ENCODE results near the gene MTAP. TPM values are rescaled to one million over a fixed set of nuclear protein-coding genes. Genes with fewer than 3 reads are reported as not detected.
A peak's percentile ranks its signal among the peaks of the same experiment; 100 is the strongest.

Gene MTAP
- total and polyA plus RNA-seq, 7 experiments from 2014 or later: 13.1 to 50.7 (median 29.7) TPM

DNA sequence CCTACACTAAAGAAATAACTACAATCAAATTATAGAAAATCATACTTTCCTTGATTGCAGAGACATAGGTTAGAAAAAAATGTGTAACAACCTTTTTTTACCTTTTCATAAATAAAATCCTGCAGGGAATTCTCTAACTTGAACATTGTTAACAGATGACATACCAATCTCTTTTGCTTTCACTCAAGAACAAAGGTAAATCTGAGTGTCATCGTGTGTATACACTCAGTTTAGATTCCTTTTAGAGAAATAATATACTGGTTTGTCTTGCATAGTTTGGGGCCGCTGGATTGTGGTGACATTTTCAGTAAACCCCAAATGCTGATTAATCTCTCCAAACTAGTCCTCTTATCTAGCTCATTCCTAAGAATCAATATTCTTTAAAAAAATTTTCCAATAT is 20.8 kb upstream of the MTAP start:
- ChIA-PET POLR2A (interaction anchor here (0.7 kb wide), 1 partner anchor 222 kb away, joined by 3 read pairs; no protein-coding TSS in a partner anchor), CTCF (interaction anchor here (1.1 to 1.6 kb wide), 3 partner anchors 7 to 13 kb away, joined by 4 to 6 read pairs (median 5); no protein-coding TSS in a partner anchor)
- Mint-ChIP-seq H3K4me3 (no peak overlapping the region), H3K4me1 (peaks cover 0 to 4% (median 0%) of the 10 kb centered on the region in 7 donors), H3K27ac (no peak overlapping the region), H3K9me3 (peaks cover 0 to 2% (median 0%) of the 10 kb centered on the region in 11 donors), H3K27me3 (peaks cover 0 to 49% (median 0%) of the 10 kb centered on the region in 5 donors), H3K36me3 (no peaks in the 10 kb centered on the region)
- no peaks in the 10 kb centered on the region for H3K36me3 ChIP-seq (ENCODE audit: control insufficient read depth in 2 of 3, insufficient read depth in 3 of 3, low read length in 3 of 3)
- H3K9me3 ChIP-seq (ENCODE audit: control insufficient read depth in 2 of 3, low read length in 3 of 3): no peaks in the 10 kb centered on the region
- ATAC-seq (no peak), DNase-seq (no peak)
- no peak overlapping the region for H3K27ac ChIP-seq (ENCODE audit: low read depth, low read length)
- intact Hi-C loops (cut with micrococcal nuclease): no loop called here
- no peak overlapping the region for H3K4me3 ChIP-seq (ENCODE audit: low read length)
- peaks cover 10 to 28% of the 10 kb centered on the region in 2 donors for H3K4me1 ChIP-seq (ENCODE audit: control insufficient read depth in 2 of 2, insufficient read depth in 2 of 2, low read length in 2 of 2)
- no peaks in the 10 kb centered on the region for H3K27me3 ChIP-seq (ENCODE audit: control insufficient read depth in 2 of 2, insufficient read depth in 2 of 2, low read length in 2 of 2)

DNA sequence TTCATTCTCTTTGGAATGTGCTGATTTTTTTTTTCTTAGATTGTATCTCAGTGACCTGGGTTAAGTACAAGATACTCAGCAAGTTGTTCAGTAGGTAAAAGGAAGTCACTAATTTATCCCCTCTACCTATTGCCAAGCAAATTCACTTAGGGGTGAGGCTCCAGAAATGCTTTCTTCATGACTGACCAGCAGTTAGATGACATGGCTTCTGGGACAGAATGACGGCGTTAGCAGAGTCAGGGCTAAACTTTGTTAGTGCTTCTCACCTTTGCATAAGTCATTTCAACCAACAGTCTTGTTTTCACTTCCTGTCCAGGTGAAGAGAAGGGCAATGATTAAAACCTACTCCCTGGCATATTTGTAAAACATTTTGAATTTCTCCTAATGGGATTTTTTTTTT is 20.2 kb upstream of the MTAP start:
- H3K9me3 Mint-ChIP-seq: peaks cover 0 to 2% (median 0%) of the 10 kb centered on the region in 11 donors
- Histone ChIP-seq H3K4me3 (ENCODE audit: low read length) (no peak overlapping the region), H3K4me1 (ENCODE audit: control insufficient read depth in 2 of 2, insufficient read depth in 2 of 2, low read length in 2 of 2) (peaks cover 10 to 23% of the 10 kb centered on the region in 2 donors), H3K27ac (ENCODE audit: low read depth, low read length) (no peak overlapping the region), H3K9me3 (ENCODE audit: control insufficient read depth in 2 of 3, low read length in 3 of 3) (no peaks in the 10 kb centered on the region), H3K36me3 (ENCODE audit: control insufficient read depth in 2 of 3, insufficient read depth in 3 of 3, low read length in 3 of 3) (no peaks in the 10 kb centered on the region), H3K27me3 (ENCODE audit: control insufficient read depth in 2 of 2, insufficient read depth in 2 of 2, low read length in 2 of 2) (no peaks in the 10 kb centered on the region)
- ChIA-PET CTCF (no interaction called here), POLR2A (no interaction called here)
- H3K4me3 Mint-ChIP-seq: no peak overlapping the region
- no peaks in the 10 kb centered on the region for H3K36me3 Mint-ChIP-seq
- peaks cover 0 to 53% (median 0%) of the 10 kb centered on the region in 5 donors for H3K27me3 Mint-ChIP-seq
- intact Hi-C loops (cut with micrococcal nuclease): no loop called here
- peaks cover 0 to 4% (median 0%) of the 10 kb centered on the region in 7 donors for H3K4me1 Mint-ChIP-seq
- DNase-seq: no peak
- no peak for ATAC-seq
- no peak overlapping the region for H3K27ac Mint-ChIP-seq

- H3K4me3 Mint-ChIP-seq: no peak overlapping the region
- H3K9me3 Mint-ChIP-seq: no peaks in the 10 kb centered on the region
- peaks cover 0 to 54% (median 0%) of the 10 kb centered on the region in 5 donors for H3K27me3 Mint-ChIP-seq
- no peaks in the 10 kb centered on the region for H3K36me3 ChIP-seq (ENCODE audit: control insufficient read depth in 2 of 3, insufficient read depth in 3 of 3, low read length in 3 of 3)
- H3K36me3 Mint-ChIP-seq: no peaks in the 10 kb centered on the region
- no peak overlapping the region for H3K4me3 ChIP-seq (ENCODE audit: low read length)
- ChIA-PET POLR2A (interaction anchor here (0.8 to 1.2 kb wide), 3 partner anchors 9 to 87 kb away, joined by 3 to 4 read pairs (median 3); no protein-coding TSS in a partner anchor), CTCF (interaction anchor here (0.6 to 3.4 kb wide), 30 partner anchors 8 to 766 kb away, joined by 3 to 76 read pairs (median 4); no protein-coding TSS in a partner anchor)
- intact Hi-C loops (cut with micrococcal nuclease): loop anchor here (1.0 to 5.0 kb wide), 20 partner anchors 14 to 1862 kb away; partner anchors contain the start of gene MTAP (in 1 of the 2)
- no peak overlapping the region for H3K27ac ChIP-seq (ENCODE audit: low read depth, low read length)
- H3K4me1 Mint-ChIP-seq: peaks cover 0 to 7% (median 0%) of the 10 kb centered on the region in 7 donors
- no peak overlapping the region for H3K27ac Mint-ChIP-seq
- H3K9me3 ChIP-seq (ENCODE audit: control insufficient read depth in 2 of 3, low read length in 3 of 3): no peaks in the 10 kb centered on the region
- H3K4me1 ChIP-seq (ENCODE audit: control insufficient read depth in 2 of 2, insufficient read depth in 2 of 2, low read length in 2 of 2): no peaks in the 10 kb centered on the region
- no peaks in the 10 kb centered on the region for H3K27me3 ChIP-seq (ENCODE audit: control insufficient read depth in 2 of 2, insufficient read depth in 2 of 2, low read length in 2 of 2)
- ATAC-seq: no peak
- no peak for DNase-seq
Measured at GRCh38 chr9:21788752-21789151, 13.7 kb upstream of the MTAP start.

- CTCF ChIA-PET: interaction anchor here (0.7 to 3.4 kb wide), 14 partner anchors 9 to 463 kb away, joined by 3 to 76 read pairs (median 7); no protein-coding TSS in a partner anchor
- peak in 7 of 9 donors; percentile 60 to 80 (median 72) for DNase-seq
- intact Hi-C loops (cut with micrococcal nuclease): loop anchor here (1.0 to 5.0 kb wide), 20 partner anchors 13 to 1863 kb away; partner anchors contain the start of gene MTAP (in 1 of the 2)
- peak overlapping the region in 9 of 10 donors; percentile 55 to 85 (median 73) for H3K4me3 Mint-ChIP-seq
- no peaks in the 10 kb centered on the region for H3K27me3 ChIP-seq (ENCODE audit: control insufficient read depth in 2 of 2, insufficient read depth in 2 of 2, low read length in 2 of 2)
- POLR2A ChIA-PET: interaction anchor here (0.6 kb wide), 1 partner anchor 176 kb away, joined by 5 read pairs; no protein-coding TSS in a partner anchor
- H3K36me3 ChIP-seq (ENCODE audit: control insufficient read depth in 2 of 3, insufficient read depth in 3 of 3, low read length in 3 of 3): no peaks in the 10 kb centered on the region
- H3K4me1 Mint-ChIP-seq: peaks cover 0 to 7% (median 0%) of the 10 kb centered on the region in 7 donors
- H3K36me3 Mint-ChIP-seq: no peaks in the 10 kb centered on the region
- H3K9me3 ChIP-seq (ENCODE audit: control insufficient read depth in 2 of 3, low read length in 3 of 3): no peaks in the 10 kb centered on the region
- H3K27ac ChIP-seq (ENCODE audit: low read depth, low read length): no peak overlapping the region
- ATAC-seq: peak; percentile 98
- H3K9me3 Mint-ChIP-seq: no peaks in the 10 kb centered on the region
- H3K27me3 Mint-ChIP-seq: peaks cover 0 to 45% (median 0%) of the 10 kb centered on the region in 5 donors
- H3K4me1 ChIP-seq (ENCODE audit: control insufficient read depth in 2 of 2, insufficient read depth in 2 of 2, low read length in 2 of 2): no peaks in the 10 kb centered on the region
- H3K4me3 ChIP-seq (ENCODE audit: low read length): peak overlapping the region; percentile 18
- peak overlapping the region in 4 of 9 donors; percentile 11 to 63 (median 36) for H3K27ac Mint-ChIP-seq
Measured at GRCh38 chr9:21789541-21790037, 12.8 kb upstream of the MTAP start.

GRCh38 chr9:21795483-21795882 is 7.0 kb upstream of the MTAP start:
- POLR2A ChIA-PET: no interaction called here
- Histone ChIP-seq H3K27ac (ENCODE audit: low read depth, low read length) (no peak overlapping the region), H3K36me3 (ENCODE audit: control insufficient read depth in 2 of 3, insufficient read depth in 3 of 3, low read length in 3 of 3) (no peaks in the 10 kb centered on the region), H3K4me3 (ENCODE audit: low read length) (no peak overlapping the region), H3K27me3 (ENCODE audit: control insufficient read depth in 2 of 2, insufficient read depth in 2 of 2, low read length in 2 of 2) (peaks cover 0 to 7% of the 10 kb centered on the region in 2 donors), H3K4me1 (ENCODE audit: control insufficient read depth in 2 of 2, insufficient read depth in 2 of 2, low read length in 2 of 2) (no peaks in the 10 kb centered on the region), H3K9me3 (ENCODE audit: control insufficient read depth in 2 of 3, low read length in 3 of 3) (no peaks in the 10 kb centered on the region)
- Mint-ChIP-seq H3K36me3 (no peaks in the 10 kb centered on the region), H3K27ac (no peak overlapping the region), H3K27me3 (peaks cover 7 to 52% (median 28%) of the 10 kb centered on the region in 5 donors), H3K4me3 (no peak overlapping the region), H3K4me1 (peaks cover 0 to 3% (median 0%) of the 10 kb centered on the region in 7 donors), H3K9me3 (no peaks in the 10 kb centered on the region)
- CTCF ChIA-PET: no interaction called here
- intact Hi-C loops (cut with micrococcal nuclease): no loop called here
- ATAC-seq (no peak), DNase-seq (no peak)

GRCh38 chr9:21796768-21797167 is 5.7 kb upstream of the MTAP start:
- Mint-ChIP-seq H3K9me3 (no peaks in the 10 kb centered on the region), H3K4me3 (no peak overlapping the region), H3K4me1 (peaks cover 5 to 8% (median 5%) of the 10 kb centered on the region in 7 donors), H3K27me3 (peaks cover 7 to 59% (median 23%) of the 10 kb centered on the region in 5 donors), H3K36me3 (no peaks in the 10 kb centered on the region), H3K27ac (no peak overlapping the region)
- Histone ChIP-seq H3K27ac (ENCODE audit: low read depth, low read length) (no peak overlapping the region), H3K36me3 (ENCODE audit: control insufficient read depth in 2 of 3, insufficient read depth in 3 of 3, low read length in 3 of 3) (no peaks in the 10 kb centered on the region), H3K4me3 (ENCODE audit: low read length) (no peak overlapping the region), H3K4me1 (ENCODE audit: control insufficient read depth in 2 of 2, insufficient read depth in 2 of 2, low read length in 2 of 2) (peaks cover 0 to 5% of the 10 kb centered on the region in 2 donors), H3K27me3 (ENCODE audit: control insufficient read depth in 2 of 2, insufficient read depth in 2 of 2, low read length in 2 of 2) (peaks cover 0 to 7% of the 10 kb centered on the region in 2 donors), H3K9me3 (ENCODE audit: control insufficient read depth in 2 of 3, low read length in 3 of 3) (no peaks in the 10 kb centered on the region)
- ChIA-PET CTCF (interaction anchor here (0.6 kb wide), 1 partner anchor 419 kb away, joined by 3 read pairs; no protein-coding TSS in a partner anchor), POLR2A (no interaction called here)
- intact Hi-C loops (cut with micrococcal nuclease): no loop called here
- DNase-seq (no peak), ATAC-seq (no peak)
